ENCODE measurements around the gene PSD4. TPM values are rescaled to one million over a fixed set of nuclear protein-coding genes. Genes with fewer than 3 reads are reported as not detected.

Gene PSD4
- total RNA-seq, 4 donors from 2014 or later: 48.2 to 193 (median 87.4) TPM

DNA sequence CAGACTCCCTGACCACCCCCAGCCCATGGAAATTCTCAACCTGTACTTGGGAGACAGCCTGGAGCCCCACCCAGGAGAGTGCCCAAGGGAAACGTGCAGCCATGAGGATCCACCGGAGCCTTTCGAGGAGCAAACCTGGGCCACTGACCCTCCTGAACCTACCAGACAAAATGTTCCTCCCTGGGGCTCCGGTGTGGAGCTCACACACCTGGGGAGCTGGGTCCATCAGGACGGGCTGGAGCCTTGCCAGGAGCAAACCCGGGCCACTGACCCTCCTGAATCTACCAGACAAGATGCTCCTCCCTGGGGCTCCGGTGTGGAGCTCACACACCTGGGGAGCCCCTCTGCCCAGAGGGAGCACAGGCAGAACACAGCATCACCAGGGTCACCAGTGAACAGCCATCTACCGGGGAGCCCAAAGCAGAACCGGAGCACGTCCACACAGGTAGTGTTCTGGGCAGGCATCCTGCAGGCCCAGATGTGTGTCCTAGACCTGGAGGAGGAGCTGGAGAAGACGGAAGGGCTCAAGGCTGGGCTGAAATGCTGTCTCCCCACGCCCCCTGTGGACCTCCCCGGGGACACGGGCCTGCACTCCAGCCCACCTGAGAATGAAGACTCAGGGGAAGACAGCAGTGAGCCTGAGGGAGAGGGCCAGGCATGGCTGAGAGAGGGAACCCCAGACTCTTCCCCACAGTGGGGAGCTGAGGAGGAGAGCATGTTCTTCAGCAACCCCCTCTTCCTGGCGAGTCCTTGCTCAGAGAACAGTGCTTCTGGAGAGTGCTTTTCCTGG, 8.9 kb downstream of the PSD4 start:
- no peak for TF ChIP-seq EP300 (IDR thresholded peaks at IDR 0.05; ENCODE audit: low read depth)
- TF ChIP-seq, protein P1, sequence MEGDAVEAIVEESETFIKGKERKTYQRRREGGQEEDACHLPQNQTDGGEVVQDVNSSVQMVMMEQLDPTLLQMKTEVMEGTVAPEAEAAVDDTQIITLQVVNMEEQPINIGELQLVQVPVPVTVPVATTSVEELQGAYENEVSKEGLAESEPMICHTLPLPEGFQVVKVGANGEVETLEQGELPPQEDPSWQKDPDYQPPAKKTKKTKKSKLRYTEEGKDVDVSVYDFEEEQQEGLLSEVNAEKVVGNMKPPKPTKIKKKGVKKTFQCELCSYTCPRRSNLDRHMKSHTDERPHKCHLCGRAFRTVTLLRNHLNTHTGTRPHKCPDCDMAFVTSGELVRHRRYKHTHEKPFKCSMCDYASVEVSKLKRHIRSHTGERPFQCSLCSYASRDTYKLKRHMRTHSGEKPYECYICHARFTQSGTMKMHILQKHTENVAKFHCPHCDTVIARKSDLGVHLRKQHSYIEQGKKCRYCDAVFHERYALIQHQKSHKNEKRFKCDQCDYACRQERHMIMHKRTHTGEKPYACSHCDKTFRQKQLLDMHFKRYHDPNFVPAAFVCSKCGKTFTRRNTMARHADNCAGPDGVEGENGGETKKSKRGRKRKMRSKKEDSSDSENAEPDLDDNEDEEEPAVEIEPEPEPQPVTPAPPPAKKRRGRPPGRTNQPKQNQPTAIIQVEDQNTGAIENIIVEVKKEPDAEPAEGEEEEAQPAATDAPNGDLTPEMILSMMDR (IDR thresholded peaks at IDR 0.05): no peak
- TF ChIP-seq POLR2AphosphoS5 (IDR thresholded peaks at IDR 0.05): no peak
- no peak for TF ChIP-seq POLR2A (IDR thresholded peaks at IDR 0.05)
- Histone ChIP-seq H3K4me3 (no peak overlapping the region), H3K27ac (no peak overlapping the region), H3K9me3 (no peaks in the 10 kb centered on the region), H3K27me3 (no peaks in the 10 kb centered on the region), H3K4me1 (peaks cover 0 to 17% (median 5%) of the 10 kb centered on the region in 4 donors), H3K36me3 (no peaks in the 10 kb centered on the region)
- intact Hi-C loops (cut with DNase I; ENCODE audit: low total_unique reads): no loop called here
- DNase-seq: no peak
- in situ Hi-C loops (cut with MboI; ENCODE audit: low pct_ligation_motif_present in 1 of 4, low pct_unique_long_range_greater_than_20kb in 1 of 4, low sequenced_read_pairs in 3 of 4): no loop called here
- 92% methylated on average over 15 of the region's 15 CpGs; no CpG with 5 or more reads in 1 of the 2 donors for WGBS, 2 donors (ENCODE audit: low coverage in 1 of 2)

DNA sequence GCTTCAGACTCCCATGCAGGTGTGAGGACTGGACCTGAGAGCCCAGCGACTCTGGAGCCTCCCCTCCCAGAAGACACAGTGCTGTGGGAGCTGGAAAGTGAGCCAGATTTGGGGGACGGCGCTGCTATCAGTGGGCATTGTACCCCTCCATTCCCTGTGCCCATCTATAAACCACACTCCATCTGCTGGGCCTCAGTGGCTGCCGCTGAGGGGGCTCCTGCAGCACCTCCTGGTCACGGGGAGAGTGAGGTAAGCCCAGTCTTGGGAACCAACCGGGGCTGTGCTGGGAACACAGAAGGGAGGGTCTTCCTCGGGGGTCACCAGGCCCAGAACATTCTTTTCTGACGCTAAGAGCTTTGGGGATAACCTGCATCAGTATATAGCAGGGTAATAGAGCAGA, 9.5 kb downstream of the PSD4 start:
- Histone ChIP-seq H3K36me3 (no peaks in the 10 kb centered on the region), H3K4me3 (no peak overlapping the region), H3K27me3 (no peaks in the 10 kb centered on the region), H3K4me1 (peaks cover 0 to 17% (median 5%) of the 10 kb centered on the region in 4 donors), H3K27ac (no peak overlapping the region), H3K9me3 (no peaks in the 10 kb centered on the region)
- WGBS, 2 donors (ENCODE audit: low coverage in 1 of 2): 94% methylated on average over 8 of the region's 8 CpGs; no CpG with 5 or more reads in 1 of the 2 donors
- in situ Hi-C loops (cut with MboI; ENCODE audit: low pct_ligation_motif_present in 1 of 4, low pct_unique_long_range_greater_than_20kb in 1 of 4, low sequenced_read_pairs in 3 of 4): no loop called here
- intact Hi-C loops (cut with DNase I; ENCODE audit: low total_unique reads): no loop called here
- TF ChIP-seq POLR2AphosphoS5 (IDR thresholded peaks at IDR 0.05) (no peak), POLR2A (IDR thresholded peaks at IDR 0.05) (no peak), EP300 (IDR thresholded peaks at IDR 0.05; ENCODE audit: low read depth) (no peak)
- TF ChIP-seq, protein P1 (IDR thresholded peaks at IDR 0.05): no peak
- no peak for DNase-seq

DNA sequence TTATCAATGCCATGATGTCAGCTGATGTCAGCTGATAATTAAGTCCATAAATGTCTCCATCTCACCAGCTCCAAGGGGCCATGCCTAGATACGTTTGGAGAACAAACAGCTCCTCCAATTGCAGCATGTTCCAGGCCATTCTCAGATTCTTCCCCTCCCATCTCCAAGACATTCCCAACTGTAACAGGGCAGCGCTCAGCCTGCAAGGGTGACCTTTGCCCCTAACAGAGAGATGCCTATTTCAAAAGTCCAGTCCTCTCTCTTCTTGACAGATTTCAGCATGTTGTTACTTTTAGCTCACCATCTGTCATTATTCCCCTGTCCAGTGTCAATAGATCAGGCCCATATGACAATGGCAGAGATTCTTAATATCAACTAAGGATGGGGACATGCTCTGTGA, 9.9 kb downstream of the PSD4 start:
- in situ Hi-C loops (cut with MboI; ENCODE audit: low pct_ligation_motif_present in 1 of 4, low pct_unique_long_range_greater_than_20kb in 1 of 4, low sequenced_read_pairs in 3 of 4): no loop called here

DNA sequence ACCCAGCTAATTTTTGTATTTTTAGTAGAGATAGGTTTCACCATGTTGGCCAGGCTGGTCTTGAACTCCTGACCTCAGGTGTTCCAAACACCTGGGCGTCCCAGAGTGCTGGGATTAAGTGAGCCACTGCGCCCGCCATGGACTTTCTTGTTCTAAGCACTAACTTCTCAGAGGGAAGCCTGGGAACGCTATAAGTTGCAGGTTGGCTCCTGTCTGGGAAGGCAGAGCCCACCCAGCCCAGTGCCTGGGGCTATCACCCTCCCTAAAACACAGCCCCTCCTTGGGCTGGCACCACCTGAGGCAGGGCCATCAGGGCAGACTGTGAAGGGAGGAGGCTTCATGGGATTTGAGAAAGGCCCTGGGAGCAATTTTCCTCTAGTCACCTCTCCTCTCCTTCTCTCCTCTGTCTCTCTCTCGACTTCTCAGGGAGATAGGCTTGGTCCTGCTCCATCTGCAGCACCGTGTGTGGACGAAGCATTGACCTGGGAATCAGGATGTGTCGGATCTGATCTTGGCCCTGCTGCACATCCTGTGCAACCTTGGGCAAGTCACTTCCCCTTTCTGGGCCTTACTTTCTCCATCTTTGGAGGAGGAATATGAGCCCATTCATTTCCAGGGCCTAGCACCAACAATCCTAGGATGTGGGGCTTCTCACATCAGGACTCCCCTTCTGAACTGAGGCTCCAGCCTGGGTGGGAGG, 10.9 kb downstream of the PSD4 start:
- DNase-seq: no peak
- no peak for TF ChIP-seq POLR2A (IDR thresholded peaks at IDR 0.05)
- no peak for TF ChIP-seq EP300 (IDR thresholded peaks at IDR 0.05; ENCODE audit: low read depth)
- TF ChIP-seq POLR2AphosphoS5 (IDR thresholded peaks at IDR 0.05): no peak
- TF ChIP-seq, protein P1 (IDR thresholded peaks at IDR 0.05): no peak
- no peaks in the 10 kb centered on the region for H3K27me3 ChIP-seq
- in situ Hi-C loops (cut with MboI; ENCODE audit: low pct_ligation_motif_present in 1 of 4, low pct_unique_long_range_greater_than_20kb in 1 of 4, low sequenced_read_pairs in 3 of 4) (no loop called here), intact Hi-C loops (cut with DNase I; ENCODE audit: low total_unique reads) (no loop called here)
- no peaks in the 10 kb centered on the region for H3K9me3 ChIP-seq
- WGBS, 2 donors (ENCODE audit: low coverage in 1 of 2): 89% methylated on average over 8 of the region's 8 CpGs; no CpG with 5 or more reads in 1 of the 2 donors
- H3K36me3 ChIP-seq: no peaks in the 10 kb centered on the region
- H3K4me3 ChIP-seq: no peak overlapping the region
- no peak overlapping the region for H3K27ac ChIP-seq
- peaks cover 0 to 14% (median 5%) of the 10 kb centered on the region in 4 donors for H3K4me1 ChIP-seq

More for the DNA sequence above, 9.9 kb downstream of the PSD4 start:
- no peak overlapping the region for H3K27ac ChIP-seq
- 65 to 80% methylated on average over 2 of the region's 2 CpGs for WGBS, 2 donors (ENCODE audit: low coverage in 1 of 2)
- no peak for DNase-seq
- no peaks in the 10 kb centered on the region for H3K27me3 ChIP-seq
- peaks cover 0 to 17% (median 5%) of the 10 kb centered on the region in 4 donors for H3K4me1 ChIP-seq
- H3K9me3 ChIP-seq: no peaks in the 10 kb centered on the region
- intact Hi-C loops (cut with DNase I; ENCODE audit: low total_unique reads): no loop called here
- H3K4me3 ChIP-seq: no peak overlapping the region
- no peaks in the 10 kb centered on the region for H3K36me3 ChIP-seq
- TF ChIP-seq, protein P1 (IDR thresholded peaks at IDR 0.05): no peak
- TF ChIP-seq EP300 (IDR thresholded peaks at IDR 0.05; ENCODE audit: low read depth): no peak
- TF ChIP-seq POLR2AphosphoS5 (IDR thresholded peaks at IDR 0.05): no peak
- no peak for TF ChIP-seq POLR2A (IDR thresholded peaks at IDR 0.05)
